ENCODE measurements around the gene IKBKG. TPM values are rescaled to one million over a fixed set of nuclear protein-coding genes. Genes with fewer than 3 reads are reported as not detected.

IKBKG gene
- total and polyA plus RNA-seq, 4 experiments from 2014 or later = 28.2 to 44.7 (median 39.5) TPM

DNA sequence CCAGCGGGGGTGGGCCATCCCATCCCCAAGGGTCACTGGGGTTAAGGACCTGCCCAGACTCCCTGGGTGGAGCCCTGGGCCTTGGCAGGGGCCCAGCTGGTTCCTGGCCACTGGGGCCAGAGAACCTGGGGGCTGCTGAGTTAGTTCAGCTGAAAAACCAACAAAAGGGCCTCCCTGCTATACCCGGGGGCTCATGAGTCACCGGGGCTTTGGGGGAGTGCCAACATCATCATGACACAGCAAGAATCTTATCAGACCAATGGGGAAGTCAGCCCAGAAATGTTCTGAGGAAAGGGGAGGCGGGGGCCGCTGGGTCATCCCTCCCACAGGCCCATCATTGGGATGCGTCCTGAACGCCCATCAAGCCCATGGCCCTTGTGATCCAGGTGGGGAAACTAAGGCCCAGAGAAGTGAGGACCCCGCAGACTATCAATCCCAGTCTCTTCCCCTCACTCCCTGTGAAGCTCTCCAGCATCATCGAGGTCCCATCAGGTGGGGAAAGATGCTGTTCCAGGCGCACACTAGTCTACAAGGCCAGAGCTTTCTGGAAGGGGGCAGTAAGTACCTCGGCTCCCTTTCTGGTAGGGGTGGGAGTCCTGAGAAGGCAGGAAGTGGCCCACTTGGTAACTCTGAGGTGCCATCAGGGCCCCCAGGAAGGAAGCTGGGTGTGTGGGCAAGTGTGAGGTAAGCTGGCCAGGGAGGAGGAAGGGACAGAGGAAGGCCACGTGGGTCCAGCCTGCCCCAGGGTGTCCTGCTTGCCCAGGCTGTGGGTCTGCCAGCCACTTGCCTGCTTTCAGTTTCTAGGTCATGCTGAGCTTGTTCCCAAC, 5.3 kb upstream of the IKBKG start:
- Histone ChIP-seq H3K27ac (ENCODE audit: low read depth, low read length) (no peak overlapping the region), H3K4me1 (ENCODE audit: insufficient read depth, low read length) (peaks cover 20% of the 10 kb centered on the region), H3K4me3 (ENCODE audit: low read length in 2 of 2) (no peak overlapping the region), H3K27me3 (ENCODE audit: insufficient read depth, low read length) (no peaks in the 10 kb centered on the region), H3K9me3 (ENCODE audit: control insufficient read depth in 1 of 2, low read length in 2 of 2) (no peaks in the 10 kb centered on the region), H3K36me3 (ENCODE audit: insufficient read depth, low read length) (peaks cover 8% of the 10 kb centered on the region)
- intact Hi-C loops (cut with micrococcal nuclease) = no loop called here
- H3K36me3 Mint-ChIP-seq = peaks cover 0 to 6% of the 10 kb centered on the region in 2 donors
- H3K27me3 Mint-ChIP-seq = no peaks in the 10 kb centered on the region
- ChIA-PET POLR2A (ENCODE audit: partially characterized antibody) (interaction anchor here (1.2 kb wide), 1 partner anchor 171 kb away, joined by 3 read pairs; no protein-coding TSS in a partner anchor), CTCF (ENCODE audit: partially characterized antibody) (interaction anchor here (1.9 kb wide), 1 partner anchor 15 kb away, joined by 7 read pairs; no protein-coding TSS in a partner anchor)
- peaks cover 0 to 2% (median 0%) of the 10 kb centered on the region in 8 donors for H3K9me3 Mint-ChIP-seq
- no peak for DNase-seq
- H3K4me1 Mint-ChIP-seq = peaks cover 8 to 34% (median 9%) of the 10 kb centered on the region in 4 donors
- peak overlapping the region in 1 of 8 donors; percentile 21 for H3K4me3 Mint-ChIP-seq
- peak overlapping the region in 4 of 7 donors; percentile 68 to 88 (median 76) for H3K27ac Mint-ChIP-seq

DNA sequence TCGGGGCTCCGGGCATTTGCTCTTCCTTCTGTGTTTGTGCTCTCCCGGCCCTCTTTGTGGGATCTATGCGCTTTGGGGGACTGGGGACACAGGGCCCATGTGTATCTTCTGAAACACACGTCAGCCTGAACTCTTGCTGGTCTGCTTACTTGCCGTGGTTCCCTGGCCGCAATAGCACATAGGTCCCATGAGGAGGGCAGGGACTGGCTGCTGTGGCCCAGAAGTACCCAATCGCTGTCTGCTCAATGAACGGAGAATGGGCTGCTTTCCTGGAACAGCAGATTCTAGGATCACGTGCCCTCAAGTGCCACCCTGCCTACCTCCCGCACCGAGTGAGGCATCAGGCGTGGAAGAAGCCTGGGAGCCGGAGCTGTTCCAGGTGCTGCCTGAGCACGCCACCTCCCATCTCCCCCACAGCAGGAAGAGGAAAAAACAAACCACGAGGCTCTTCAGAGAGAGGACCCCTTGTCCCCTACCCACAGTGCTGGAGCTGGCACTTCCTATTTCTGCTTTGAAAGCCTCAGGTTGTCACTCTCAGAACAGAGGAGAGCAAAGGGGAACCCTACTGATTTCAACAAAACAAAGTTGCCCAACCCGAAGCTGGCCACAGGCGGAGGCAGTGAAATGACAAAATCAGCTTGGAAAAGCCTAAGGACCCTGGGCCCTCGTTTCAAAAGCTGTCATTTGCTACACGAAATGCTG, 4.5 kb upstream of the IKBKG start:
- peaks cover 20% of the 10 kb centered on the region for H3K4me1 ChIP-seq (ENCODE audit: insufficient read depth, low read length)
- ChIA-PET POLR2A (ENCODE audit: partially characterized antibody) (interaction anchor here (0.8 to 1.2 kb wide), 2 partner anchors 145 to 172 kb away, joined by 3 read pairs; partner anchors contain the start of gene RPL10), CTCF (ENCODE audit: partially characterized antibody) (interaction anchor here (1.0 to 1.9 kb wide), 4 partner anchors 8 to 529 kb away, joined by 3 to 7 read pairs (median 4); no protein-coding TSS in a partner anchor)
- H3K9me3 ChIP-seq (ENCODE audit: control insufficient read depth in 1 of 2, low read length in 2 of 2) = no peaks in the 10 kb centered on the region
- intact Hi-C loops (cut with micrococcal nuclease) = no loop called here
- H3K36me3 Mint-ChIP-seq = peaks cover 0 to 10% of the 10 kb centered on the region in 2 donors
- H3K4me3 Mint-ChIP-seq = peak overlapping the region in 7 of 8 donors; percentile 17 to 64 (median 43)
- peaks cover 8% of the 10 kb centered on the region for H3K36me3 ChIP-seq (ENCODE audit: insufficient read depth, low read length)
- peaks cover 0 to 2% (median 0%) of the 10 kb centered on the region in 8 donors for H3K9me3 Mint-ChIP-seq
- DNase-seq = no peak
- H3K27me3 Mint-ChIP-seq = no peaks in the 10 kb centered on the region
- peaks cover 10 to 35% (median 10%) of the 10 kb centered on the region in 4 donors for H3K4me1 Mint-ChIP-seq
- no peak overlapping the region for H3K4me3 ChIP-seq (ENCODE audit: low read length in 2 of 2)
- H3K27ac Mint-ChIP-seq = peak overlapping the region in 6 of 7 donors; percentile 43 to 88 (median 70)
- H3K27ac ChIP-seq (ENCODE audit: low read depth, low read length) = no peak overlapping the region
- no peaks in the 10 kb centered on the region for H3K27me3 ChIP-seq (ENCODE audit: insufficient read depth, low read length)

DNA sequence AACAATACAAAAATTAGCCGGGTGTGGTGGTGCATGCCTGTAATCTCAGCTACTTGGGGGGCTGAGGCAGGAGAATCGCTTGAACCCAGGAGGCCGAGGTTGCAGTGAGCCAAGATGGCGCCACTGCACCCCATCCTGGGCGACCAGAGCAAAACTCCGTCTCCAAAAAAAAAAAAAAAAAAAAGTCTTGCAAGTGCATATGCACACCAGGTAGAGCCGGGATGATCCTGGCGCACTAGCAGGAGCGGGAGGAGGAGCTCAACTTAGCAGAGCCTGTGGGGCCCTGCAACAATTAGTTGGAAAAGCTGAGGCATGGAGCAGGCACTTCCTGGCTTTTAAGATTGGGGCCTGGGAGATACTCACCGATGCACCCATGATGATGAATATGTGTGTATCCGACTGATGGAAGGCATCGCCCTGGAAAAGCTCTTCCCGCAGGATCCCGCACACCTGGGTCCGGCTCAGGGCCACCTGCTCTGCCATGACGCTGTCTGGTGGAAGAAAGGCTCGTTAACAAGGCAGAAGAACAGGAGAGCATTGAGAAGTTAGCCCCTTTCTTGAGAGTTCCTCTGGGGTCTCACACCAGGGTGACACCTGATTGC, 1.6 kb upstream of the IKBKG start:
- no peak for DNase-seq
- Mint-ChIP-seq H3K4me1 (peaks cover 18 to 51% (median 28%) of the 10 kb centered on the region in 4 donors), H3K27ac (peak overlapping the region in 6 of 7 donors; percentile 19 to 83 (median 29)), H3K36me3 (peaks cover 0 to 22% of the 10 kb centered on the region in 2 donors), H3K4me3 (peak overlapping the region; percentile 62 to 78 (median 66)), H3K27me3 (no peaks in the 10 kb centered on the region), H3K9me3 (peaks cover 0 to 2% (median 0%) of the 10 kb centered on the region in 8 donors)
- intact Hi-C loops (cut with micrococcal nuclease) = no loop called here
- POLR2A ChIA-PET (ENCODE audit: partially characterized antibody) = interaction anchor here (1.3 to 2.7 kb wide), 2 partner anchors 147 to 166 kb away, joined by 3 to 13 read pairs; partner anchors contain the start of genes EMD and RPL10
- peak overlapping the region; percentile 97 for H3K27ac ChIP-seq (ENCODE audit: low read depth, low read length)
- H3K4me1 ChIP-seq (ENCODE audit: insufficient read depth, low read length) = peaks cover 44% of the 10 kb centered on the region
- H3K4me3 ChIP-seq (ENCODE audit: low read length in 2 of 2) = peak overlapping the region in 1 of 2 donors; percentile 80
- CTCF ChIA-PET (ENCODE audit: partially characterized antibody) = interaction anchor here (0.7 kb wide), 1 partner anchor 506 kb away, joined by 3 read pairs; no protein-coding TSS in a partner anchor
- H3K36me3 ChIP-seq (ENCODE audit: insufficient read depth, low read length) = peaks cover 8% of the 10 kb centered on the region
- H3K27me3 ChIP-seq (ENCODE audit: insufficient read depth, low read length) = no peaks in the 10 kb centered on the region
- H3K9me3 ChIP-seq (ENCODE audit: control insufficient read depth in 1 of 2, low read length in 2 of 2) = no peaks in the 10 kb centered on the region

DNA sequence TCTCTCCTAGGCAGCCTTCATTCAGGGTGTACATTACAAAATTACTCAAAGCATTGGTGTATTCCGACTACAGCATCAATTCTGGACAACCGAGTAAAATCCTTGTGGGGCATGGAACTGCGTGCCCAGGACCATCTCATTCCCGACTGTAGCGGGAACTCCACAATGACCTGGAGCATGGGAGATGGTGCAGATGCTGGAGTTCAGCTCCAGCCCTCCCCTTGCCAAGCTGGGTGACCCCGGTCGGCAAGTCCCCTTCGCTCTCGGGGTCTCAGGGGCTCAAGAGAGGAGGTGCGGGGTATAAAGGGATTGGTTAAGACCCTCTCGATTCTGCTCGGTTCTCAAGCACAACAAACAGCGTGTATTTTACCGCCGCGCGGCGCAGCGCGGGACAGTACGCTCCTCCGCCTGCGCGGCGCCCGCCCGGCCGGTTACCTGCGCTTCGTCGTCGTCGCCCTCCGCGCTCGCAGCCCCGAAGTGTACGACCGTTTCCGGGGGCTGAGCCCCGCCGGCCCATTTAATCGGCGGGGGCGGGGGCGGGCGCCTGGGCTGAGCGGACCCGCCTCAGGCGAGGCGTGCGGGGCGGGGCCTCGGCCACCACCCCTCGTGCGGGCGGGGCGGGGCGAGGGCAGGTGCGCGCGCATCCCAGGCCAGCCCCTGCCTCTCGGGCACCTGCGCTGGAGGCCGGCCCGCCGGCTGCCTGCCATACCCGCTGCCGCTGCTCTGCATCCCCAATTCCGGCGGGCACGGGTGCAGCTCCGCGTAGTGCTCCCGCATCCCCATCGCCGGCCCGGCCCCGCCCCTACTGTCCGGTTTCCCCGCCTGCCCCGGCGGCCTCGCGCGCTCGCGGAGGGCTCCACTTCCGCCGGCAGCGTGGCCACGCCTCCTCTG, 821 bp upstream of the IKBKG start, which contains the start of gene G6PD:
G6PD (minus strand) TSS at position 493 of the 891 bp plus-strand sequence. CDS start 691 bp downstream, outside the sequence.
- peaks cover 49% of the 10 kb centered on the region for H3K4me1 ChIP-seq (ENCODE audit: insufficient read depth, low read length)
- H3K36me3 Mint-ChIP-seq = peaks cover 0 to 27% of the 10 kb centered on the region in 2 donors
- peak within 1 kb of the TSS; percentile 97 for H3K27ac ChIP-seq (ENCODE audit: low read depth, low read length)
- DNase-seq = peak; percentile 80 to 89 (median 86)
- H3K27me3 ChIP-seq (ENCODE audit: insufficient read depth, low read length) = no peaks in the 10 kb centered on the region
- no peaks in the 10 kb centered on the region for H3K9me3 ChIP-seq (ENCODE audit: control insufficient read depth in 1 of 2, low read length in 2 of 2)
- peak within 1 kb of the TSS; percentile 86 to 94 (median 91) for H3K4me3 Mint-ChIP-seq
- intact Hi-C loops (cut with micrococcal nuclease) = no loop called here
- ChIA-PET POLR2A (ENCODE audit: partially characterized antibody) (interaction anchor here (0.7 to 2.7 kb wide), 12 partner anchors 11 to 1605 kb away, joined by 3 to 13 read pairs (median 4); partner anchors contain the start of genes DKC1, EMD, RPL10 and SLC10A3), CTCF (ENCODE audit: partially characterized antibody) (interaction anchor here (1.6 kb wide), 1 partner anchor 148 kb away, joined by 3 read pairs; no protein-coding TSS in a partner anchor)
- H3K4me3 ChIP-seq (ENCODE audit: low read length in 2 of 2) = peak within 1 kb of the TSS; percentile 80 to 83
- H3K27me3 Mint-ChIP-seq = no peaks in the 10 kb centered on the region
- peaks cover 8% of the 10 kb centered on the region for H3K36me3 ChIP-seq (ENCODE audit: insufficient read depth, low read length)
- H3K9me3 Mint-ChIP-seq = peaks cover 0 to 2% (median 0%) of the 10 kb centered on the region in 8 donors
- peak within 1 kb of the TSS; percentile 83 to 96 (median 94) for H3K27ac Mint-ChIP-seq
- peaks cover 20 to 57% (median 31%) of the 10 kb centered on the region in 4 donors for H3K4me1 Mint-ChIP-seq

- Mint-ChIP-seq H3K4me3 (peak overlapping the region; percentile 86 to 94 (median 91)), H3K27me3 (no peaks in the 10 kb centered on the region), H3K27ac (peak overlapping the region; percentile 83 to 96 (median 94)), H3K9me3 (no peaks in the 10 kb centered on the region), H3K4me1 (peaks cover 17 to 54% (median 31%) of the 10 kb centered on the region in 4 donors), H3K36me3 (peaks cover 0 to 25% of the 10 kb centered on the region in 2 donors)
- POLR2A ChIA-PET (ENCODE audit: partially characterized antibody) = interaction anchor here (0.9 to 2.7 kb wide), 7 partner anchors 21 to 567 kb away, joined by 3 to 13 read pairs (median 4); partner anchors contain the start of genes DKC1, RPL10, SLC10A3 and TAFAZZIN
- CTCF ChIA-PET (ENCODE audit: partially characterized antibody) = interaction anchor here (1.6 kb wide), 1 partner anchor 149 kb away, joined by 3 read pairs; no protein-coding TSS in a partner anchor
- H3K27me3 ChIP-seq (ENCODE audit: insufficient read depth, low read length) = no peaks in the 10 kb centered on the region
- peak overlapping the region; percentile 80 to 83 for H3K4me3 ChIP-seq (ENCODE audit: low read length in 2 of 2)
- H3K4me1 ChIP-seq (ENCODE audit: insufficient read depth, low read length) = peaks cover 41% of the 10 kb centered on the region
- peaks cover 8% of the 10 kb centered on the region for H3K36me3 ChIP-seq (ENCODE audit: insufficient read depth, low read length)
- no peaks in the 10 kb centered on the region for H3K9me3 ChIP-seq (ENCODE audit: control insufficient read depth in 1 of 2, low read length in 2 of 2)
- intact Hi-C loops (cut with micrococcal nuclease) = no loop called here
- DNase-seq = no peak
- H3K27ac ChIP-seq (ENCODE audit: low read depth, low read length) = peak overlapping the region; percentile 97
Measured at GRCh38 chrX:154548028-154548316, 552 bp downstream of the IKBKG start.

- H3K27ac ChIP-seq (ENCODE audit: low read depth, low read length) = no peak overlapping the region
- H3K9me3 ChIP-seq (ENCODE audit: control insufficient read depth in 1 of 2, low read length in 2 of 2) = no peaks in the 10 kb centered on the region
- no peaks in the 10 kb centered on the region for H3K27me3 Mint-ChIP-seq
- ChIA-PET POLR2A (ENCODE audit: partially characterized antibody) (no interaction called here), CTCF (ENCODE audit: partially characterized antibody) (no interaction called here)
- H3K36me3 ChIP-seq (ENCODE audit: insufficient read depth, low read length) = peaks cover 5% of the 10 kb centered on the region
- H3K4me3 Mint-ChIP-seq = peak overlapping the region in 6 of 8 donors; percentile 8 to 69 (median 42)
- DNase-seq = no peak
- peaks cover 35% of the 10 kb centered on the region for H3K4me1 ChIP-seq (ENCODE audit: insufficient read depth, low read length)
- H3K4me1 Mint-ChIP-seq = peaks cover 21 to 59% (median 29%) of the 10 kb centered on the region in 4 donors
- H3K27ac Mint-ChIP-seq = peak overlapping the region in 4 of 7 donors; percentile 2 to 82 (median 49)
- intact Hi-C loops (cut with micrococcal nuclease) = no loop called here
- no peak overlapping the region for H3K4me3 ChIP-seq (ENCODE audit: low read length in 2 of 2)
- no peaks in the 10 kb centered on the region for H3K27me3 ChIP-seq (ENCODE audit: insufficient read depth, low read length)
- peaks cover 3 to 31% of the 10 kb centered on the region in 2 donors for H3K36me3 Mint-ChIP-seq
- H3K9me3 Mint-ChIP-seq = no peaks in the 10 kb centered on the region
Measured at GRCh38 chrX:154549766-154550165, 2.3 kb downstream of the IKBKG start.

Measured in CD4-positive, alpha-beta memory T cell (primary cell).